HUDEP-2 (cell line): ENCODE results near the gene PSTPIP1.
"Not testable (repeated sequence)": the region's sequence is repeated elsewhere in the genome, so short reads cannot be mapped to it uniquely, and the experiment has no call there.

Experiments used
- DNase-seq, 76 experiments: peaks; one replicate each; lab custom pipeline; 2025; ENCODE audit not compliant: unreplicated experiment in 76 of 76; lab: John Stamatoyannopoulos, UW

The PSTPIP1 gene

DNA sequence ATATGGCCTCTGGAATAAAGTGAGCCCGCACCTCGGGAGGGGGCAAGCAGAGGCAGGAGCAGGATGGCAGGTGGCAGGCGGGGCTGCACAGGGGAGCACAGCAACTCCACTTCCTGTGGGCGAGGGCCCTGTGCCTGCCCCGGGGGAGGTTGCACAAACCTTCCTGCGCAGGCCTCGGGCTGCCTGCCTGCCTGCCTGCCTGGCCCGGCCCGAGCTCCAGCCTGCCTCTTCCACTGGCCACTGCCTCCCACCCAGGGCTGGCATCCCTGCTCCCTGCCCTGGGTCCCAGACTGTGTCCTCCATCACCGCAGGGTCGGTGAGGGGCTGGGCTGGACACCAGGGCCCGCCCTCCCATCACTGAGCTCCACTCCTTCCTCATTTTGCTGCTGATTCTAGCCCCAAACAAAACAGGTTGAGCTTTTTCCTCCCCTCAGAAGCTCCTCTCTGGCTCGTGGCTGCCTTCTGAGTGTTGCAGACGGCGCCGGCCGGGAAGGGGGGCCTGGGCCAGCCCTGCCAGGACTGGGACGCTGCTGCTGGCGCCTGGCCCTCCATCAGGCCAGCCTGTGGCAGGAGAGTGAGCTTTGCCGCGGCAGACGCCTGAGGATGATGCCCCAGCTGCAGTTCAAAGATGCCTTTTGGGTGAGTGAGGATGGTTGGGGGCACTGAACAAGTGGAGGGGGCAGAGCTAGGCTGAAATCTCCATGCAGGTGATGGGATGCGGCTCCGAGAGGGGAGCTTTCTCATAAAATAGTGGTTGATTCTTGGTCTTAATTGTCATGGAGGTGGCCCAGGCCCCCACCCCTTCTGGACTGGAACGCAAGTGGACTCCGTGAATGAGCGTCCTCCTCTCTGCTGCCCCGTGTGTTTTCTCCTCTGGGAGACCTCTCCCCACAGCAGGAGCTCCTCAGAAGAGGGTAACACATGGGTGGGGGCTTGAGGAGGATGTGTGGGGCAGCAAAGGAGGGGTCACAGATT is at the start of gene PSTPIP1:
Gene PSTPIP1 (plus strand): TSS at position 156 of the 975 bp plus-strand sequence. CDS start 448 bp downstream, at position 604.
- DNase-seq = no peak

DNA sequence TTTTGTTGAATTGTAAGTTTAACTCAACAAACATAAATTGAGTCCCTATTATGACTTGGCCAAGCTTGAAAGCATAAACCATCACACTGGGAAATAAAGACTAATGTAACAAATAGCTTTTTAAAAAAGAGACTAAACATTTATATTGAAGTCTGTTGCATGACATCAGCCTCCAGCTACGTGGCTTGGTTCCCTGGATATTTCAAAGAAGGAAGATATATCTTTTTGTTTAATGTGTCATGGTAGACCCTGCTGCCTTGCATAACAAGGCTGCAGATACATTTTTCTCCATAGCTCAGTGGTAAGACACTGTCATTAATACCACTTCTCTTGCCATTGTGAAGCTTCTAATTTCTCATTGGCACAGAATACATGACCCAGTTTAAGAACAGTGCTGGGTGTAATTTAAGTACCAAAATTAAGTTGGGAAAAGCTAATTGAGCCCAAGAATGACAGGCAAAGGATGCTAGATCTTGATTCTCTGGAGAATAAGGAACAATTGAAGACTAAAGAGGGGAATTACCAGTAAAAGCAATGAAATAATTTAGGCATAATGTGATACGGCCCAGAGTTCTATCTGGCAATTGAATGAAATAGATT is 49.3 kb upstream of the PSTPIP1 start:
- no peak for DNase-seq

DNA sequence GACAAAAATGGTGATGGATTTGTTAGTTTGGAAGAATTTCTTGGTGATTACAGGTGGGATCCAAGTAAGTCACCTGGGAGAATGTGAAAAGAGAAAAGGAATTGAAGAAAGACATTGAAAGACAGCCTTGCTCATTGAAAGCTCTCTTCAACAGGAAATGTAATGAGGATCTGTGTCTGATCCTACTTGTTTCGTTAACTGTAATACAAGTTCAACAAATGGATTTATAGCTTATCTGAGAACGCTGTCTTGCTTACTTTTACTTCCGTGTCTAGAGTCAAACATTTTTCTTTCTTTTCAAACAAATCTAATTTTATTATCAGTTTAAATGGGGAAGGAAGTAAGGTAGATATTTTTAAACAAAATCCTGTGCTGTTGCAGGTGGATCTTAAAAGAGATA is 47.5 kb upstream of the PSTPIP1 start:
- DNase-seq = no peak

DNA sequence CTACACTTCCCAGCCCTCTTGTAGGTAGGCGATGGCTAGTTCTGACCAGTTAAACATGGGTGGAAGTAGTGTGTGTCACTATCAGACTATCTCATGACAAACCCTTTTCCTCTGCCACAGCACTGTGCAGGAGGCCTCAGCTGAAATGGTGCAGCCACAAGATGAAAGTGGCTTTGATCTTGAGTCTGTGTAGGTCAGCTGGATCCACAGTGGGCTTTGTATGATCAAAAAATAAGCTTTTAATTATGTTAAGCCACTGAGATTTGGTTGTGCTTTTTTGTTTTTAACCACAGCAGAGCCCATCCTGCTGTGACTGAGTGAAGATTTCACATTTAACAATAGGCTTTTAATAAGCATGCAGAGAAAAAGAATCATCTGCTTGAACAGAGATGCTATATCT is 43.7 kb upstream of the PSTPIP1 start:
- DNase-seq = no peak

DNA sequence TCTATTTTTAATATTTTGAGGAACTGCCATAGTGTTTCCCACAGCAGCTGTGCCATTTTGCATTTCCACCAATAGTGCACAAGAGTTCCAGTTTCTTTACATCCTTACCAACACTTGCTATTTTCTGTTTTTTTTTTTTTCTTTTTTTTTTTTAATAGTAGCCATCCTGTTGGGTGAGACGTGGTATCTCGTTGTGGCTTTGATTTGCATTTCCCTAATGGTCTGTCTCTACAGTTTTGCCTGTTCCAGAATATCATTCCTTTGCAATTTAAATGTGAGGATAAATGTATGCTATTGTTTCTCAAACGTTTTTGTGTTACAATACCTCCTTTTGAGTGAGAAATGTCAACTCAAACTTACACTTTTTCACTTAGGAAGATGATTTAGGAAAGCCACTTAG is 41.0 kb upstream of the PSTPIP1 start:
- DNase-seq = no peak

DNA sequence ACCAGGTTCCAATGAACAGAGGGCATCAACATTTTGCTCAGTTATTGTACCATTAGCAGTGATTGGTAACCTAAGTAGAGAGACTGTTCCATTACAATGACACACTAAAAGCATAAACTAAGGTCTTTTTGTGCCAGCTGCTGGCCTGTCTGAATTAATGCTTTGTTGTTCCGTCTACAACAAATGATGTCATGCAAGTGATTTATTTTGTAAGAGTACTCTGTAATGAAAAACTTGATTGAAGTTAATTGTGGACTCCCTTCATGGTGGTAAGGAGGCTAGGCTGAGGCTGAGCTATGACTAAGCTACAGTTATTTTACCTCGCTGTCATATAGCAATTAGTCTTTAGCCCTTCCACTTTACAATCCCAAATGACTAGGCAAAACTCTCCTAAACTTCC is 40.2 kb upstream of the PSTPIP1 start:
- no peak for DNase-seq

DNA sequence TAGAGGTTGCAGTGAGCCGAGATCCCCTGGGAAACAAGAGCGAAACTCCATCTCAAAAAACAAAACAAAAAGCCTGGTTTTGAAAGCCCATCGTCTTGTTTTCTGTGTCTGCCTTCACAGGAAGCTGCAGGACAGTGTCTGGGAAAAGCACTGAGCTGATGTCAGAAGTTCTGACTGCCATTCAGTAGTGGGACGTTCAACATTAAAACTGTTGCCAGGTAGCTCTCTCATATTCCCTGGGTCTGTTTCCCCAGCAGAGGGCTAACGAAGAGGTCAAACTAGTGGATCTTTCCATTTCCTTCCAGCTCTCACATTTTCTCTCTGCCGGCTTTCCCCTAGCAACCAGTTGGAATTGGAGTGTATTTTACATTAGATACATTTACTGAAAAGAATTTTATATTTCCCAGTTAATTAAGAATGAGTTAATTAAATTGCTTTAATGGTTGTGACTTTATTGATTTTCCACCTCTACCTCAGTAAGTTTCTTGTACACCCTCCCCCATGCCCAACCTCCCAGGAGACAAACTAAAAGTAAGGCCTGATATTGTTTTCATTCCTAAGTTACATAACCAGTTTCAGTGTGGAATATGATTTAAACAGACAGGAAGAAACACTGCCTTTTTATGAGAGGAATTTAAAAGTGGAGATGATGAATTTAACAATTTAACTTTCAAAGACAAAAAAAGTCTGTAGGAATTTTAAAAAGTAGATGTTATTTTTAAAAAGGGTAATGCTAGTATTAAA is 33.5 kb upstream of the PSTPIP1 start:
- no peak for DNase-seq

DNA sequence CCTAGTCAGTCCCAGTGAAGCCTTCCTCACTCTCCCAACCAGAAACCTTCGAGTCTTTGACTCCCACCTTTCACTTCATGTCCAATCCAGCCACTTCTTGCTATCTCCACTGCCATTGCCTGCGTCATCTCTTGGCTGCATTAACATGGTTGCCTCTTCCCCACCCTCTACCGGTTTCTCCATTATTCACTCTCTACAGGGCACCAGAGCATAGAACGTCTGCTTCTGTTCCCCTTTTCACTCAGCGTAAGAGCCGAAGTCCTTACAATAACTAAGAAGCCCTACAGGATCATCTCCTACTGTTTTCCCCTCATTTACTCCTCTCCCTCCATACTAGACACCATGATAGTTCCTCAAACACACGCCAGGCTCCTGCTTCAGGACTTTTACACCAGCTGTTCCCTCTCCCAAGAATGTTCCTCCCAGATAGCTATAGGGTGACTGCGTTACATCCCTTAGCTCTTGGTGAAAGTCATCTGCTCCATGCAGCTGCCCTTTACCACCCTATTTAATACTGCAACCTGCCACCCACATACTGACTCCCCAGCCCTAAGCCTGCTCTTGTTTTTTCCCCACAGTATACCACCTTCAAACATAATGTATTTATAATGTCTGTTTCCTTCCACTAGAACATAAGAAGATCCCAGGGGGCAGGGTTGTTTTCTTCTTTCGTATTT is 32.5 kb upstream of the PSTPIP1 start:
- no peak for DNase-seq

DNA sequence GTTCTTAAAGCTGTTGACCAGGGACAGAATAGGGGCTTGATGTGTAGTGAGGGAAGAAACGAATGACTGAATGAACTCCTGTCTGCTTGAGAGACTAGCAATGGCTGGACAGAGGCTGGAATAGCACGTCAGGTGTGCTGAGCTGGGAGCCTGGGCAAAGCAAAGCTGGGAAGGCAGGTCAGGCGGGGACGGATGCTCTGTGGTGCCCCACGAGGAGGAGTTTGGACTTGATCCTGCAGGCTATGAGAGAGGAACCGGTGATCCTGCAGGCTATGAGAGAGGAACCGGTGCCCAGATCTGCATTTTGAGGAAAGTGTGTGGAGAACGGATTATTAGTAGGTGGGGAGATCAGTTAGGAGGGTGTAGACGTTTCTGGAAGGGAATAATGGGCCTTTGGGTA is 31.3 kb upstream of the PSTPIP1 start:
- no peak for DNase-seq

DNA sequence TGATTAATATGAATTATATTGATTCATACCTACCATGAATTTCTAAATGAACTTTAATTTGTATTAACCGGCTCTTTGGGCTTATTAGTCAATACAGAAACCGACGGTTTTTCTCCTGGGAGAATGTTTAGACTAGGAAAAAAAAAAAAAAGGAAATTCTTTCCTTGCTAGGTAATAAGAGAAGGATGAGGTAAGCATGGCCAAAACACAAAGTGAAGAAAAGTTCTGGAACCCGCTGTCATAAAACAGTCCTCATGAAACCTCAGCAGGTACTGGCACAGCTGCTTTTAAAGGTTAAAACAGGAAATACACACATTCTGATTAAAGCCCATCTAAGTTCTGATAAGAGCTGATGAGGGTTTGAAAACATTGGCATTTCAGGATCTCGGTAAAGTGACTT is 30.8 kb upstream of the PSTPIP1 start:
- no peak for DNase-seq

DNA sequence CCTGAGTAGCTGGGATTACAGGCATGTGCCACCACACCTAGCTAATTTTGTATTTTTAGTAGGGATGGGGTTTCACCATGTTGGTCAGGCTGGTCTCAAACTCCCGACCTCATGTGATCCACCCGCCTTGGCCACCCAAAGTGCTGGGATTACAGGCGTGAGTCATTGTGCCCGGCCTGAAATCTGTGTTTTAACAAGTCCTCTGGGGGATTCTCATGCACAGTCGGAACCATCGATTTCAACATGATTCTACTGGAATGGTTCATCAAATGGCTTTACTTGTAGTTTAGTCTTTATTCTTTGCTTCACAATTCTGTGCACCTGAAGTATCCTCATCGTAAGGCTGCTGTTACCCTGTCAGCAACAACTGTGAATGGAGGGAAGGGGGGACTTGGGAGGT is 28.9 kb upstream of the PSTPIP1 start:
- DNase-seq = not testable (repeated sequence)

DNA sequence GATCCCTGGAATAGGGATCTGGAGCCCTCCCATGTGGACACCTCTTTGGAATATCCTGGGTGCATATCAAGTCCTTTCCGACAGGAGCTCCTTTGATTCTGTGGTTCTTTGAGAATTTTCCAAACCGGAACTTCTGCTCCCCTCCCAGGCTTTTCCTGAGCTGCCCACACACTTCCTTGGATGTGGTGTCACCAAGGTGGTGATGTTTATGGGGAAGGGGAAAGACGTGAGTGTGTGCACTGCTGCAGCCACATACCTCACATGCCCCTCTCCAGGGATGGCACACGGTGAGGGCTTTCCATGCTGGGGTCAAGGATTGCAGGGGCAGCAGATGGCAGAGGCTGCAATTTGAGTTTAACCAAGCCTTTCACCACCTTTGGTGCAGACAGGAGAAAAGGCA is 27.9 kb upstream of the PSTPIP1 start:
- no peak for DNase-seq

DNA sequence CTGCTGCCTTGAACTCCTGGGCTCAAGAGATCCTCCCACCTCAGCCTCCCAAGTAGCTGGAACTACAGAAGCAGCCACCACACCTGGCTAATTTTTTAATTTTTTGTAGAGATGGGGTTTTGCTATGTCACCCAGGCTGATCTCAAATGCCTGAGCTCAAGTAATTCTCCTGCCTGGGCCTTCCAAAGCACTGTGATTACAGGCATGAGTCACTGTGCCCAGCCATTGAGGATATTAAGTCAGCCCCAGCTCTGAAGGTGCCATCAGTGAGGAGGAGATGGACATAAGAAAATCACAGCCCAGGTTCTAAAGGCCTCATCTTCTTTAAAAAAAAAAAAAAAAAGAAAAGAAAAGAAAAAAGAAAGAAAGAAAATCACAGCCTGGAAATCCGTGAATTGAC is 26.6 kb upstream of the PSTPIP1 start:
- no peak for DNase-seq

DNA sequence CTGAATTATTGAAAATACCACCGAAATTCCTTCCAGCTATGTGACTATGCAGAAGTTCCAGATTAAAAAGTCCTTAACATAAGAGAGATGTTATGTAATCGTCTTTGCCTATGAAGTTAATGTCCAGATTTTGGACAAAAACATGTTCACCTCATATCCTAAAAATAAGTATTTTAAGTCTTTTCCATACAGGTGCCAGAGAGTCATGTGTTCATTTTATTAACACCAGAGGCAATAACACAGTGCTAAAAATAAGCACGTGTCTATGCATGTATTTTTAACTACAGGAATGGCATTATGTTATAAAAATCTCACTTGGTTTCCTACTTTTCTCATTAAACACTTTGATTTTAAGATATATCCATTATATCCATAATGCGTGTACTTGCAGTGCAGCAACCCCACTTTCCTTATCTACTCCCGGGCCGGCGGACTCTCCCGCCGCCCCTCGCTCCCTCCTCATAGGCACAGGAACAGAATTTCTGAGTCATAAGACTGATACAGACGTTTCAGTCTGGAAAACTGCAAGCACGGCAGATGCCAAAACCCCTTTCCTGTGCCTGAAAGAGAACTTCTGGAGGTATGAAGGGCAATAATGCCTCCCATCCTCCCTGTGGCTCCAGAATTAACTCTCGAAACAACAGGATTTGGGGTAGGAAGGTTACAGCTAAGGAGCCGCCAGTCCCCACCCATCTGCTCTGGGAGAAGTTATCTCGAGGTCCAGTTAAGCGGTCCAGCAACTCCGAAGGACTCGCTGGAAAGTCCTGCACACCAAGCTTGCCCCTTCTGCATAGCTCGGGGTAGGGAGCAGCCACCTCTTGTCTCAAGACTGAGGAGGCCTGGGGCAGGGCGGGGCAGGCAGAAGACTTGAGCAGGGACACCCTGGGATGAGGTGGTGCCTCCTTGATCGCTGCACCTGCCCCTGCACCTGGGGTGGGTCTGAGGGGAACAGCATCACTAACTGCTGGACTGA is 22.3 kb upstream of the PSTPIP1 start:
- DNase-seq = no peak

DNA sequence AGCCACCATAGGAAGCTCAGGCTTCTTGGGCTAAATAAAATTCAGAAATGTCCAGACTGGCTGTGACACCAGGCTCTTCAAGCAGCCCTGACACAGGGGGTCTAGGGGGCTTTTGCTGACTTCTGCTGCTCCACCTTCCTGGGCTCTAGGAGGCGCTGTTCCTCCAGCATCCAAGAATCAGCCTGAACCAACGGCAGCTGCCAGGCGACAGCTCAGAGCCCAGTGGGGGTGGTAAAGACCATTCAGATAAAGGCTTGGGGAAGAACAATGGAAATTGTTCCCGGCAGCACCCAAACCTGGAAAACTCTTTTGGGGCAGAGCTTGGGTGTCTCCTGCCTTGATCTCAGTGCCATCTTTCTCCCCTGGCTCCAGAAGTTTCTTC is 21.6 kb upstream of the PSTPIP1 start:
- peak in 6 of 76 experiments; percentile 2 to 11 (median 6) for DNase-seq

DNA sequence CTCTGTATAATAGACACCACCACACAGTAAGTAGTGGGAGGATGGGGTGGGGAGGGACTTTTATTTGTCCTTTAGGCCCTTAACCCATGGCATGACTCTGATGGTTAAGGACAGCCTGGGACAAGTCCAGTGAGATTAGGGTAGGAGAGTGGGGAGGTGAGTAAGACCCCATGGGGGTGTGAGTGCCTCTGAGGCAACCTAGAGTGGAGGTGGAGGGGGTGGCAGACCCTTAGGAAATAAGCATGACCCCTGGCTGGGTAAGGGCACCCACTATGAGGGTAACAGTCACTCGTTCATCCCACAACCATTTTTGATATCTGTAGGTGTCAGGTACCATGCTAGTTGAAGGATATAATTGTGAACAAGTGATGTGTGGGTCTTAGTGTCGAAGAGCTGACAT is 21.0 kb upstream of the PSTPIP1 start:
- no peak for DNase-seq

DNA sequence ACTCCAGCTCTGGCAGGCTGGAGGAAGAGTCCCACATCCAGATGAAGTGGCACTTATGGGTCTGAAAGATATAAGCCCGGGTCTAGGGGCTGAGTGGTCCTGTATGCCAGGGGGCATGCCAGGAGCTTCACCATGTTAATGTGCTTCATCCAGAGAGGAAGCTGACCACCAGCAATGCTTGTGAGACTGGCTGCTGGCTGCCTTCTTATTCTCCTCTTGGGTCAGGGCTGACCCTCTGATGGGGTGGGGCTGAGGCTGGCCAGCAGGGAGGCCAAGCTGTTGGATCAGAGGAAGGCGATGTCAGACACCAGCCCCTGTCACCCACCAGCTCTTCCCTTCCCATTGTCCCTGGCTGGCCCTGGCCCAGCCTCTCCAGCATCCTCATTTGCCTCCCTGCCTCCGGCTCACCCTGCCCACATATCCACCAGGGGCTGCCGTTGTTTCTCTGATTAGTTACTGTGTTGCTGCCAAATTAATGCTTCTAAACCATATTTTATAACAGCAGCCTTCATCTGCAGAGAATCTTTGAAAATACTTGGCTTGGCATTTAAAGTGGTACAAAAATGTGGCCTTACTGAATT is 20.4 kb upstream of the PSTPIP1 start:
- DNase-seq = no peak

DNA sequence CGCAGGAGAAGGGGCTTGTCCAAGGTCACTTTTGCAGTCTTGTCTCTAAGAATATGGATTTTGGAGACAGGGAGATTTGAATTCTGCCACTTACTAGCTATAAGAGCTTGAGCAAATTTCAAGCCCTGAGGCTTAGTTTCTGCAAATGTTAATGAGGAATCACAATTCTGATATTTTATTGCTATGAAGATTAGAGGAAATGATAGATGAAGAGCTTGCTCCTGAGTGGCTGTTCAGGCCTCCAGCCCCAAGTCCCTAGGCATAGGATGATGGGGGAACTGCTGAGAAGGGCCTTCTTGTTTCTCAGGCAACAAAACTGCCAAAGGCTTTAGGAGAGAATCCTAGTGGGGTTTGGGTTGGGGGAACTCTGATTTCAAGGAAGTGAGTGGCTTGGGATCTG is 18.8 kb upstream of the PSTPIP1 start:
- no peak for DNase-seq

DNA sequence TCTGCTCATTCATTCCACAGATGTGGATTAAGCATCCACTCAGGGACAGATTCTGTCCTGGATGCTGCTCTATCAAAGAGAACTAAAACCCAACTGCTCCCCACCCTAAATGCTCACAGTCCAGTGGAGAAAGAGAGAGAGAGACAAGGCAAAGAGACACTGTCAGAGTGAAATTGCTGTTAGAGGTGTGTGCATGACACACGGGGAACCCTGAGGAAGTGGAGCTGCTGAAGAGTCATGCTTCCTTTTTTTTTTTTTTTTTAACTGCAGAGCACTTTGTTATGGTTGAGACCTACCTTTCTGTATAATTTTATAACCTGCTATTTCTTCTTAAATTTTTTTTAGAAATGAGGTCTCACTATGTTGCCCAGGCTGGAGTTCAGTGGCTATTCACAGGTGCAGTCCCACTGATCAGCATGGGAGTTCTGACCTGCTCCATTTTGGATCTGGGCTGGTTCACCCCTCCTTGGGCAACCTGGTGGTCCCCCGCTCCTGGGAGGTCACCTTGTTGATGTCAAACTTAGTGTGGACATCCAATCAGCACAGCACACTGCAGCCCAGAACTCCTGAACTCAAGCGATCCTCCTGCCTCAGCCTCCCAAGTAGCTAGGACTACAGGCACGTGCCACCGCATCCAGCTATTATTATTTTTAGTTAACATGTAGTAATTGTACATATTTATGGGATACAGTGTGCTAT is 18.2 kb upstream of the PSTPIP1 start:
- no peak for DNase-seq
